Nephron progenitor cell (in vitro differentiated cells): Measurements from ENCODE around the gene SPATA25.

Experiments
- DNase-seq: peaks from one replicate; pipeline ENCODE4 v3.0.0; 2021
- H3K27ac Mint-ChIP-seq: 2 replicates; pipeline ENCODE4 v1.8.0; 2021; ENCODE audit warnings: mild to moderate bottlenecking, moderate library complexity, mixed read lengths
- H3K27me3 Mint-ChIP-seq: 2 replicates; pipeline ENCODE4 v1.8.0; 2021; ENCODE audit warnings: mild to moderate bottlenecking, low read depth, mixed read lengths; ENCODE audit not compliant: poor library complexity
- H3K36me3 Mint-ChIP-seq: 2 replicates; pipeline ENCODE4 v1.8.0; 2021; ENCODE audit warnings: low read depth, mixed read lengths
- H3K4me1 Mint-ChIP-seq: 2 replicates; pipeline ENCODE4 v1.8.0; 2021; ENCODE audit warnings: mixed read lengths
- H3K4me3 Mint-ChIP-seq: 2 replicates; pipeline ENCODE4 v1.8.0; 2021; ENCODE audit warnings: mild to moderate bottlenecking, moderate library complexity, mixed read lengths
- H3K9me3 Mint-ChIP-seq: 2 replicates; pipeline ENCODE4 v1.8.0; 2021; ENCODE audit warnings: mild to moderate bottlenecking, moderate library complexity, mixed read lengths
- TF ChIP-seq, protein P1 (sequence below): fragments of 200-600 bp; sonication (generic); IDR thresholded peaks from 2 replicates; pipeline ENCODE4 v1.5.0; 2021; ENCODE audit warnings: antibody characterized with exemption

Gene SPATA25

DNA sequence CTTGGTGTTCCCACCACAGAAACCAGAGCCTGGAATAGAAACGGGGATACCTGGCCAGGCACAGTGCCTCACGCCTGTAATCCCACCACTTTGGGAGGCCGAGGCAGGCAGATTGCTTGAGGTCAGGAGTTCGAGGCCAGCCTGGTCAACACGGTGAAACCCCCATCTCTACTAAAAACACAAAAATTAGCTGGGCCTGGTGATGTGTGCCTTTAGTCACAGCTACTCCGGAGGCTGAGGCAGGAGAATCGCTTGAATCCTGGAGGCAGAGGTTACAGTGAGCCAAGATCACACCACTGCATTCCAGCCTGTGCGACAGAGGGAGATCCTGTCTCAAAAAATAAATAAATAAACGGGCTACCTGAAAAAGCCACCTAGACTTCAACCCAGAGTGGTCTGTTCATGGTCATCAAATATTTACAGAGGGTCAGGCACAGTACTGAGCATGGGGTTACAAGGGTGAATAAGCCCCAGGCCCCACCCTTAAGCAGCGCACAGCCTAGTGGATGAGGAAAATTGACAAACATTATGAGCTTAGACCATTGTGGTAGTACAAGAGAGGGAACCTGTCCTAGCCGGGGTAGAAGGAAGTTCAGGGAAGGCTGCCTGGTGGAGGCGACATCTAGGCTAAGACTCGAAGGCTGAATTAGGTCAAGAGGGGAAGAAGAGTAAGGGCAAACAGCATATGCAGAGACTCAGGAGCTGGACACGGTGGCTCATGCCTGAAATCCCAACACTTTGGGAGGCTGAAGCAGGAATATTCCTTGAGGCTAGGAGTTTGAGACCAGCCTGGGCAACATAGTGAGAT is 39.9 kb upstream of the SPATA25 start:
- H3K27ac Mint-ChIP-seq: peak overlapping the region; percentile 69
- TF ChIP-seq, protein P1, sequence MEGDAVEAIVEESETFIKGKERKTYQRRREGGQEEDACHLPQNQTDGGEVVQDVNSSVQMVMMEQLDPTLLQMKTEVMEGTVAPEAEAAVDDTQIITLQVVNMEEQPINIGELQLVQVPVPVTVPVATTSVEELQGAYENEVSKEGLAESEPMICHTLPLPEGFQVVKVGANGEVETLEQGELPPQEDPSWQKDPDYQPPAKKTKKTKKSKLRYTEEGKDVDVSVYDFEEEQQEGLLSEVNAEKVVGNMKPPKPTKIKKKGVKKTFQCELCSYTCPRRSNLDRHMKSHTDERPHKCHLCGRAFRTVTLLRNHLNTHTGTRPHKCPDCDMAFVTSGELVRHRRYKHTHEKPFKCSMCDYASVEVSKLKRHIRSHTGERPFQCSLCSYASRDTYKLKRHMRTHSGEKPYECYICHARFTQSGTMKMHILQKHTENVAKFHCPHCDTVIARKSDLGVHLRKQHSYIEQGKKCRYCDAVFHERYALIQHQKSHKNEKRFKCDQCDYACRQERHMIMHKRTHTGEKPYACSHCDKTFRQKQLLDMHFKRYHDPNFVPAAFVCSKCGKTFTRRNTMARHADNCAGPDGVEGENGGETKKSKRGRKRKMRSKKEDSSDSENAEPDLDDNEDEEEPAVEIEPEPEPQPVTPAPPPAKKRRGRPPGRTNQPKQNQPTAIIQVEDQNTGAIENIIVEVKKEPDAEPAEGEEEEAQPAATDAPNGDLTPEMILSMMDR: no peak
- peaks cover 3% of the 10 kb centered on the region for H3K36me3 Mint-ChIP-seq
- H3K27me3 Mint-ChIP-seq: no peaks in the 10 kb centered on the region
- peaks cover 33% of the 10 kb centered on the region for H3K4me1 Mint-ChIP-seq
- no peak overlapping the region for H3K4me3 Mint-ChIP-seq
- no peak for DNase-seq
- H3K9me3 Mint-ChIP-seq: no peaks in the 10 kb centered on the region

DNA sequence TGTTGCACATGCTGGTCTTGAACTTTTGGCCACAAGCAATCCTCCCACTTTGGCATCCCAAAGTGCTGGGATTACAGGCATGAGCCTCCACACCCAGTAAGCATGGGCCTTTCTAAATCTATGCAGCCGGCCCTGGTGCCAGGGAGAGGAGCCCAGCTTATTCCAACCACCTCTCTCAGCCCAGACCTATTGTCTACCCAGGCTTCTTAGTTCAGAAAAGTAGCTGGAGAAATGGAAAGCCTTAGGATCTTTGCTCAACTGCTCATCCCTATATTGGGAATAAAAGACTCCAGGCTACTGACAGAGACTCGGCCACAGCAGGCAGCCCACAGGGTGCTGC is 39.3 kb upstream of the SPATA25 start:
- TF ChIP-seq, protein P1: no peak
- H3K36me3 Mint-ChIP-seq: no peaks in the 10 kb centered on the region
- no peaks in the 10 kb centered on the region for H3K9me3 Mint-ChIP-seq
- H3K27me3 Mint-ChIP-seq: no peaks in the 10 kb centered on the region
- H3K4me3 Mint-ChIP-seq: no peak overlapping the region
- DNase-seq: no peak
- peak overlapping the region; percentile 69 for H3K27ac Mint-ChIP-seq
- peaks cover 36% of the 10 kb centered on the region for H3K4me1 Mint-ChIP-seq

DNA sequence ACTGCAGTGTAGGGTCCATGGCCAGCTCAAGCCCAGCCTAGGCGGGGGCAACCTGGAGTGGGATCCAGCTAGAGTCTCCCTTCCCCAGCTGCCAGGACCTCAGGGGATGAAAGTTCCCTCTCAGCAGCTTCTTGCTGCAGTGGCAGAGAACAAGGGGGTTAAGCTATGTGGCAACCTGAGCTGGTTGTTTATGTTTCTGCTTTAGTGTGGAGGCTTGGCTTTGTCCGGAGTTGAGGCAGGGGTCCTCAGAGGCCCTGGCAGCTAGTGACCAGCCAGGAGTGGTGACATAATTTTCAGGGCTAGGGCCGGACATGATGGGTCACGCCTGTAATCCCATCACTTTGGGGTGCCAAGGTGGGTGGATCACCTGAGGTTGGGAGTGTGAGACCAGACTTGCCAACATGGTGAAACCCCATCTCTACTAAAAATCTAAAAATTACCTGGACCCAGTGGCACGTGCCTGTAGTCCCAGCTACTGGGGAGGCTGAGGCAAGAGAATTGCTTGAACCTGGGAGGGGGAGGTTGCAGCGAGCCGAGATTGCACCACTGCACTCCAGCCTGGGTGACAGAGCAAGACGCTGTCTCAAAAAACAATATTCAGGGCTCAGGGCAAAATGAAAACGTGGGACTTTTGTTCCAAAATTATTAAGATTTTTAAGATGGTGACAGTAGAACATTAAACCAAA is 38.5 kb upstream of the SPATA25 start:
- Mint-ChIP-seq H3K27me3 (peaks cover under 1% of the 10 kb centered on the region), H3K4me1 (peaks cover 43% of the 10 kb centered on the region), H3K4me3 (peak overlapping the region; percentile 54), H3K27ac (peak overlapping the region; percentile 94), H3K9me3 (no peaks in the 10 kb centered on the region), H3K36me3 (no peaks in the 10 kb centered on the region)
- no peak for DNase-seq
- TF ChIP-seq, protein P1: no peak

DNA sequence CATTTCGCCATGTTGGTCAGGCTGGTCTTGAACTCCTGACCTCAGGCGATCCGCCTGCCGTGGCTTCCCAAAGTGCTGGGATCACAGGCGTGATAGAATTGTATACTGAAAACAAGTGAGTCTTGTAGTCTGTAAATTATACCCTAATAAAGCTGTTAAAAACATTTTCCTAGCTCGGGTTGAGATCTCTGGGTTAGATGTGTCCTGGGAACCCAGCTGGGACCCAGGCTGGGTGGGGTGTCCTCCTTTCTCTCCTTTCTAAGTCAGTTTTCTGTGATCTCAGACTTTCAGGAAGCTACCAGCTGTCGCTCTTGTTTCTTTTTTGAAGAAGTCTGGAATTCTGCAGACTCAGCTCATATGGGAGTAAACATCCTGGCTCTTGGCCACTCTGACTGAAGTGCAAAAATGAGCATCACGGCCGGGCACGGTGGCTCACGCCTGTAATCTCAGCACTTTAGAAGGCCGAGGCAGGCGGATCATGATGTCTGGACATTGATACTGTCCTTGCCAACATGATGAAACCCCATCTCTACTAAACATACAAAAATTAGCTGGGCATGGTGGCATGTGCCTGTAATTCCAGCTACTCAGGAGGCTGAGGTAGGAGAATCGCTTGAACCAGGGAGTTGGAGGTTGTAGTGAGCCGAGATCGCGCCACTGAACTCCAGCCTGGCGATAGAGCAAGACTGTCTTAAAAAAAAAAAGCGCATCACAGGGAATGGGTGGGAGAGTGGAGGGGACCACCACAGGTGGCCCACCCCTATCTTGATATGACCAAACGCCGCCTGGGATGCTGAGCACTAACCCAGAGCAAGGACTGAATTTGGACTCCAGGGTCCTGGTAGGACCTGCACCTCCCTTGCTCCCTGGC is 37.2 kb upstream of the SPATA25 start:
- peaks cover 56% of the 10 kb centered on the region for H3K4me1 Mint-ChIP-seq
- TF ChIP-seq, protein P1: no peak
- no peaks in the 10 kb centered on the region for H3K9me3 Mint-ChIP-seq
- no peak for DNase-seq
- H3K36me3 Mint-ChIP-seq: no peaks in the 10 kb centered on the region
- peak overlapping the region; percentile 94 for H3K27ac Mint-ChIP-seq
- no peak overlapping the region for H3K4me3 Mint-ChIP-seq
- H3K27me3 Mint-ChIP-seq: peaks cover 4% of the 10 kb centered on the region

DNA sequence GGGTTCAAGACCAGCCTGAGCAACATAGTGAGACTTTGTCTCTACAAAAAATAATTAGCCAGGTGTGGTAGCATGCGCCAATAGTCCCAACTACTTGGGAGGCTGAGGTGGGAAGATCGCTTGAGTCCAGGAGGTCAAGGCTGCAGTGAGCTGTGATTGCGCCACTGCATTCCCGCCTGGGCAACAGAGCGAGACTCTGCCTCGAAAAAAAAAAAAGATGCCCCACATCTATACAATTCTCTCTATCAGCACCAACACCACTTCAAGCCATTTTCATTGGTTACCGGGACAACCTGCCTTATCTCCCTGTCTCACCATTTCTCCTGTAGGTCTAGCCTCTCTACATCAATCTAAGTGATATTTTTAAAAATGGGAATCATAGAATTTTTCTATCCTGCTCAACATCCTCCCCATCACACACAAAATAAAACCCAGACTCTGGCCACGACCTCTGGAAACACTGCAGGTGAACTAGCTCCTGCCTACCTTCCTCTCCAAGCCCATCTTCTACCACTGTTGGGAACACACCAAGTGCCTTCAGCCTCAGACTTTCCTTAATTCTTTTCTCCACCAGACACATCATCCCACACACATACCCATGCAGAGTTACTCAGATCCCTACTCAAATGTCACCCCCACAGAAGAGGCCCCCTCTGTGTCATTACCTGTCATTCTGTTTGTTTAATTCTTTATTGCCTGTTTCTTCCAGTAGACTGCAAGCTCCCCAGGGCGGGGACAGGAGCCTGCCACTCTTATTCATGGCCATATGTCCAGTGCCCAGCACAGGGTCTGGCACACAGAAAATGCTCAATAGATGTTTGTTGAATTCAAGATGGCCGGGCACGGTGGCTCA is 34.1 kb upstream of the SPATA25 start:
- no peak for DNase-seq
- Mint-ChIP-seq H3K27ac (peak overlapping the region; percentile 5), H3K4me1 (peaks cover 66% of the 10 kb centered on the region), H3K36me3 (no peaks in the 10 kb centered on the region), H3K4me3 (peak overlapping the region; percentile 1), H3K9me3 (no peaks in the 10 kb centered on the region), H3K27me3 (peaks cover 9% of the 10 kb centered on the region)
- TF ChIP-seq, protein P1: no peak
